GM12865 (cell line): Measurements from ENCODE around the gene MX2.

ENCODE experiments used
- DNase-seq: peaks from one replicate; pipeline ENCODE4 v3.0.0; 2010; ENCODE audit warnings: low read depth
- H3K4me3 ChIP-seq: 2 replicates; pipeline ENCODE4 v1.5.1; 2011; ENCODE audit warnings: mild to moderate bottlenecking, low read depth, low read length, control low read depth
- TF ChIP-seq, protein P1 (sequence below): IDR thresholded peaks from 2 replicates; pipeline ENCODE4 v1.5.1; 2011; ENCODE audit warnings: low read length, control low read depth, low read depth, inconsistent platforms; ENCODE audit not compliant: insufficient read depth; ENCODE audit errors: missing control alignments

MX2 gene

GRCh38 chr21:41326414-41327080 is 35.3 kb upstream of the MX2 start:
- TF ChIP-seq, protein P1, sequence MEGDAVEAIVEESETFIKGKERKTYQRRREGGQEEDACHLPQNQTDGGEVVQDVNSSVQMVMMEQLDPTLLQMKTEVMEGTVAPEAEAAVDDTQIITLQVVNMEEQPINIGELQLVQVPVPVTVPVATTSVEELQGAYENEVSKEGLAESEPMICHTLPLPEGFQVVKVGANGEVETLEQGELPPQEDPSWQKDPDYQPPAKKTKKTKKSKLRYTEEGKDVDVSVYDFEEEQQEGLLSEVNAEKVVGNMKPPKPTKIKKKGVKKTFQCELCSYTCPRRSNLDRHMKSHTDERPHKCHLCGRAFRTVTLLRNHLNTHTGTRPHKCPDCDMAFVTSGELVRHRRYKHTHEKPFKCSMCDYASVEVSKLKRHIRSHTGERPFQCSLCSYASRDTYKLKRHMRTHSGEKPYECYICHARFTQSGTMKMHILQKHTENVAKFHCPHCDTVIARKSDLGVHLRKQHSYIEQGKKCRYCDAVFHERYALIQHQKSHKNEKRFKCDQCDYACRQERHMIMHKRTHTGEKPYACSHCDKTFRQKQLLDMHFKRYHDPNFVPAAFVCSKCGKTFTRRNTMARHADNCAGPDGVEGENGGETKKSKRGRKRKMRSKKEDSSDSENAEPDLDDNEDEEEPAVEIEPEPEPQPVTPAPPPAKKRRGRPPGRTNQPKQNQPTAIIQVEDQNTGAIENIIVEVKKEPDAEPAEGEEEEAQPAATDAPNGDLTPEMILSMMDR: no peak
- no peak for DNase-seq
- H3K4me3 ChIP-seq: no peak overlapping the region

- no peak for DNase-seq
- H3K4me3 ChIP-seq: no peak overlapping the region
- TF ChIP-seq, protein P1: no peak
Measured at GRCh38 chr21:41327753-41328152, 34.1 kb upstream of the MX2 start.

- TF ChIP-seq, protein P1: no peak
- no peak overlapping the region for H3K4me3 ChIP-seq
- no peak for DNase-seq
Measured at GRCh38 chr21:41328660-41329607, 32.9 kb upstream of the MX2 start.

GRCh38 chr21:41333752-41334151 is 28.1 kb upstream of the MX2 start:
- no peak for DNase-seq
- TF ChIP-seq, protein P1: no peak

DNA sequence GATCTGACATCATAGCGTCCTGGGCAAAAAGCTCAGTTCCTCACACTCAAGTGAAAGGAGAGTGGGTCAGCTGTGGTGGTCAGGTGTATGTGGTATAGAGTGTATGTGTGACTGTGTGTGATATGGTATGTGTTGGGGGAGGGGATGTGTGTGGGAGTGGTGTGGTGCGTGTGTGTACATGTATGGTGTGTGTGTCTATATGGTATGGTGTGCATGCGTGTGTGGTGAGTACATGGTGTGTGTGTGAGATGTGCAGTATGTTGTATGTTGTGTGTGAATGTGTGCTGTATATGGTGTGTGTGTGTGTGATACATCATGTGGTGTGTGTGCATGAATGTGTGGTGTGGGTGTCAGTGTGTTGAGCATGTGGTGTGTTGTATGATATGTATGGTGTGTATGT is 24.3 kb upstream of the MX2 start:
- no peak overlapping the region for H3K4me3 ChIP-seq
- no peak for DNase-seq
- TF ChIP-seq, protein P1: no peak

More at GRCh38 chr21:41333752-41334151, 28.1 kb upstream of the MX2 start:
- no peak overlapping the region for H3K4me3 ChIP-seq

- TF ChIP-seq, protein P1: no peak
- no peak overlapping the region for H3K4me3 ChIP-seq
- no peak for DNase-seq
Measured at GRCh38 chr21:41338455-41338854, 23.4 kb upstream of the MX2 start.
